Mesenchymal stem cell (in vitro differentiated cells and primary cell): ENCODE measurements around the gene SRGAP2B.
"Not testable (repeated sequence)": the region's sequence is repeated elsewhere in the genome, so short reads cannot be mapped to it uniquely, and the experiment has no call there.

Source experiments
- DNase-seq: peaks from one replicate; pipeline ENCODE4 v3.0.0-alpha.2; 2013
- H2AFZ ChIP-seq: one replicate; pipeline ENCODE4 v1.6.1; 2013; ENCODE audit warnings: low read depth, mild to moderate bottlenecking, control low read depth, inconsistent platforms, low read length, moderate library complexity
- H2AK5ac ChIP-seq: 2 replicates; pipeline ENCODE4 v1.6.1; 2013; ENCODE audit warnings: low read length, moderate library complexity, mild to moderate bottlenecking, inconsistent platforms; ENCODE audit not compliant: severe bottlenecking
- H2BK120ac ChIP-seq: one replicate; pipeline ENCODE4 v1.6.1; 2013; ENCODE audit warnings: low read depth, mild to moderate bottlenecking, inconsistent platforms, low read length, moderate library complexity
- H2BK12ac ChIP-seq, 2 experiments: one replicate each; pipeline ENCODE4 v1.6.1; 2013; ENCODE audit warnings: inconsistent platforms in 2 of 2, low read length in 2 of 2, mild to moderate bottlenecking in 2 of 2, moderate library complexity in 2 of 2, control low read depth in 1 of 2
- H2BK15ac ChIP-seq: one replicate; pipeline ENCODE4 v1.6.1; 2013; ENCODE audit warnings: mild to moderate bottlenecking, low read depth, inconsistent platforms; ENCODE audit not compliant: poor library complexity, severe bottlenecking
- H2BK5ac ChIP-seq: 2 replicates; pipeline ENCODE4 v1.6.1; 2013; ENCODE audit warnings: low read depth, mild to moderate bottlenecking, low read length, control low read depth, inconsistent platforms; ENCODE audit not compliant: poor library complexity, severe bottlenecking
- H3K14ac ChIP-seq, 2 experiments: one replicate each; pipeline ENCODE4 v1.6.1; 2013; ENCODE audit warnings: inconsistent platforms in 2 of 2, low read length in 2 of 2, control low read depth in 1 of 2, mild to moderate bottlenecking in 1 of 2, moderate library complexity in 1 of 2
- H3K18ac ChIP-seq, 2 experiments: one replicate each; pipeline ENCODE4 v1.6.1; 2013; ENCODE audit warnings: inconsistent platforms in 2 of 2, low read length in 2 of 2, control low read depth in 1 of 2, low read depth in 1 of 2, mild to moderate bottlenecking in 1 of 2
- H3K23ac ChIP-seq, 2 experiments: one replicate each; pipeline ENCODE4 v1.6.1; 2013; ENCODE audit warnings: inconsistent platforms in 2 of 2, low read length in 2 of 2, mild to moderate bottlenecking in 2 of 2, moderate library complexity in 2 of 2, control low read depth in 1 of 2
- H3K27ac ChIP-seq: 2 replicates; pipeline ENCODE4 v1.5.1; 2013; ENCODE audit warnings: mild to moderate bottlenecking, moderate library complexity, low read length, control low read depth, inconsistent platforms; ENCODE audit not compliant: poor library complexity, severe bottlenecking
- H3K27me3 ChIP-seq, 2 experiments: 2 replicates each; pipeline versions ENCODE4 v1.6.1 to v1.7.0; 2013; ENCODE audit warnings: low read length in 2 of 2, mild to moderate bottlenecking in 2 of 2, moderate library complexity in 2 of 2, control low read depth in 1 of 2, inconsistent platforms in 1 of 2; ENCODE audit not compliant: control insufficient read depth in 1 of 2, insufficient read depth in 1 of 2
- H3K36me3 ChIP-seq, 2 experiments: 2 replicates each; pipeline versions ENCODE4 v1.6.1 to v1.7.0; 2013; ENCODE audit warnings: low read length in 2 of 2, control low read depth in 1 of 2, inconsistent platforms in 1 of 2, low read depth in 1 of 2, mild to moderate bottlenecking in 1 of 2; ENCODE audit not compliant: insufficient read depth in 2 of 2, control insufficient read depth in 1 of 2
- H3K4ac ChIP-seq, 2 experiments: one replicate each; pipeline ENCODE4 v1.6.1; 2013; ENCODE audit warnings: inconsistent platforms in 2 of 2, low read length in 2 of 2, mild to moderate bottlenecking in 2 of 2, moderate library complexity in 2 of 2, control low read depth in 1 of 2, low read depth in 1 of 2
- H3K4me1 ChIP-seq: 2 replicates; pipeline ENCODE4 v1.6.1; 2013; ENCODE audit warnings: low read depth, low read length, control low read depth; ENCODE audit not compliant: control insufficient read depth, insufficient read depth
- H3K4me2 ChIP-seq: 2 replicates; pipeline ENCODE4 v1.6.1; 2013; ENCODE audit warnings: low read length, mild to moderate bottlenecking, inconsistent platforms; ENCODE audit not compliant: poor library complexity, severe bottlenecking
- H3K4me3 ChIP-seq, 2 experiments: 2 replicates each; pipeline versions ENCODE4 v1.5.1 to v1.7.0; 2013; ENCODE audit warnings: low read length in 2 of 2, mild to moderate bottlenecking in 2 of 2, control low read depth in 1 of 2, low read depth in 1 of 2; ENCODE audit not compliant: insufficient read depth in 1 of 2
- H3K79me1 ChIP-seq: replicated peaks from 2 replicates; pipeline ENCODE4 v1.6.1; 2013; ENCODE audit warnings: mild to moderate bottlenecking, control low read depth, low read length, inconsistent platforms; ENCODE audit not compliant: poor library complexity, severe bottlenecking
- H3K9ac ChIP-seq: 2 replicates; pipeline ENCODE4 v1.7.0; 2013; ENCODE audit warnings: mild to moderate bottlenecking, low read length, moderate library complexity
- H3K9me3 ChIP-seq: 2 replicates; pipeline ENCODE4 v1.7.0; 2013; ENCODE audit warnings: mild to moderate bottlenecking, low read length; ENCODE audit not compliant: control insufficient read depth
- H4K8ac ChIP-seq: one replicate; pipeline ENCODE4 v1.6.1; 2013; ENCODE audit warnings: inconsistent platforms, mild to moderate bottlenecking, low read length, moderate library complexity
- H4K91ac ChIP-seq: one replicate; pipeline ENCODE4 v1.6.1; 2013; ENCODE audit warnings: mild to moderate bottlenecking, low read length, inconsistent platforms
- WGBS: methylation state at CpG from one replicate; pipeline ENCODE4 v1.1.7; 2013; ENCODE audit warnings: mixed read lengths; 5-methylcytosine and 5-hydroxymethylcytosine counted together

The SRGAP2B gene

GRCh38 chr1:144913458-144913857 is 181.7 kb downstream of the SRGAP2B start:
- not testable (repeated sequence) for H3K4me2 ChIP-seq, H2BK120ac ChIP-seq, H2BK5ac ChIP-seq, H3K27me3 ChIP-seq, H3K4me3 ChIP-seq, H2BK12ac ChIP-seq, DNase-seq, H2AFZ ChIP-seq, H3K9ac ChIP-seq, H3K36me3 ChIP-seq, H3K14ac ChIP-seq, H3K27ac ChIP-seq, H3K4ac ChIP-seq, H3K18ac ChIP-seq, H4K8ac ChIP-seq, H2AK5ac ChIP-seq, H3K9me3 ChIP-seq, H4K91ac ChIP-seq, H3K4me1 ChIP-seq, H3K23ac ChIP-seq, H2BK15ac ChIP-seq, H3K79me1 ChIP-seq
- no CpG with 5 or more reads among the region's 3 CpGs for WGBS

- not testable (repeated sequence) for H3K14ac ChIP-seq, H4K91ac ChIP-seq, H4K8ac ChIP-seq, H3K4me1 ChIP-seq, H2BK5ac ChIP-seq, H3K79me1 ChIP-seq, H3K27me3 ChIP-seq, H3K36me3 ChIP-seq, H3K27ac ChIP-seq, H3K4me3 ChIP-seq, H2BK120ac ChIP-seq, H3K4ac ChIP-seq, H2AFZ ChIP-seq, H3K9ac ChIP-seq, H3K4me2 ChIP-seq, H2BK15ac ChIP-seq, H3K18ac ChIP-seq, H3K23ac ChIP-seq, DNase-seq, H2AK5ac ChIP-seq, H3K9me3 ChIP-seq, H2BK12ac ChIP-seq
- no CpG with 5 or more reads among the region's 5 CpGs for WGBS
These were observed 184.4 kb downstream of the SRGAP2B start for GRCh38 chr1:144910729-144911128.

- not testable (repeated sequence) for H3K4me2 ChIP-seq, H3K79me1 ChIP-seq, H2AK5ac ChIP-seq, H3K23ac ChIP-seq, H4K91ac ChIP-seq, H3K4ac ChIP-seq, H3K9ac ChIP-seq, H4K8ac ChIP-seq, H2BK5ac ChIP-seq, H3K18ac ChIP-seq, H3K27ac ChIP-seq, H3K4me1 ChIP-seq, H3K36me3 ChIP-seq, DNase-seq, H2BK12ac ChIP-seq, H2AFZ ChIP-seq, H3K27me3 ChIP-seq, H3K14ac ChIP-seq, H2BK15ac ChIP-seq, H3K4me3 ChIP-seq, H2BK120ac ChIP-seq, H3K9me3 ChIP-seq
- WGBS = no CpG with 5 or more reads among the region's 6 CpGs
These were observed 194.3 kb downstream of the SRGAP2B start for GRCh38 chr1:144900841-144901240.

GRCh38 chr1:144894454-144895201 is 200.5 kb downstream of the SRGAP2B start:
- not testable (repeated sequence) for H3K14ac ChIP-seq, H4K8ac ChIP-seq, H3K18ac ChIP-seq, H3K9me3 ChIP-seq, H2BK12ac ChIP-seq, H2BK5ac ChIP-seq, DNase-seq, H3K23ac ChIP-seq, H2BK120ac ChIP-seq, H3K4me2 ChIP-seq, H4K91ac ChIP-seq, H3K4me1 ChIP-seq, H2BK15ac ChIP-seq, H3K4me3 ChIP-seq, H2AFZ ChIP-seq, H3K79me1 ChIP-seq, H3K4ac ChIP-seq, H2AK5ac ChIP-seq, H3K27ac ChIP-seq, H3K27me3 ChIP-seq, H3K9ac ChIP-seq, H3K36me3 ChIP-seq
- no CpG with 5 or more reads among the region's 5 CpGs for whole genome bisulfite sequencing
